Nephron progenitor cell (in vitro differentiated cells): ENCODE data around the gene ASIC3.

Source experiments
- DNase-seq: peaks from one replicate; pipeline ENCODE4 v3.0.0; 2021
- H3K27ac Mint-ChIP-seq: 2 replicates; pipeline ENCODE4 v1.8.0; 2021; ENCODE audit warnings: mild to moderate bottlenecking, moderate library complexity, mixed read lengths
- H3K27me3 Mint-ChIP-seq: 2 replicates; pipeline ENCODE4 v1.8.0; 2021; ENCODE audit warnings: mild to moderate bottlenecking, low read depth, mixed read lengths; ENCODE audit not compliant: poor library complexity
- H3K36me3 Mint-ChIP-seq: 2 replicates; pipeline ENCODE4 v1.8.0; 2021; ENCODE audit warnings: low read depth, mixed read lengths
- H3K4me1 Mint-ChIP-seq: 2 replicates; pipeline ENCODE4 v1.8.0; 2021; ENCODE audit warnings: mixed read lengths
- H3K4me3 Mint-ChIP-seq: 2 replicates; pipeline ENCODE4 v1.8.0; 2021; ENCODE audit warnings: mild to moderate bottlenecking, moderate library complexity, mixed read lengths
- H3K9me3 Mint-ChIP-seq: 2 replicates; pipeline ENCODE4 v1.8.0; 2021; ENCODE audit warnings: mild to moderate bottlenecking, moderate library complexity, mixed read lengths
- CTCF ChIP-seq: fragments of 200-600 bp; sonication (generic); IDR thresholded peaks from 2 replicates; pipeline ENCODE4 v1.5.0; 2021; ENCODE audit warnings: antibody characterized with exemption

ASIC3 gene

GRCh38 chr7:151081170-151082101, 33.1 kb downstream of the ASIC3 start:
- H3K27me3 Mint-ChIP-seq: no peaks in the 10 kb centered on the region
- no peak for TF ChIP-seq CTCF
- H3K27ac Mint-ChIP-seq: no peak overlapping the region
- H3K4me1 Mint-ChIP-seq: peaks cover 55% of the 10 kb centered on the region
- no peaks in the 10 kb centered on the region for H3K36me3 Mint-ChIP-seq
- DNase-seq: no peak
- H3K9me3 Mint-ChIP-seq: no peaks in the 10 kb centered on the region
- H3K4me3 Mint-ChIP-seq: peak overlapping the region; percentile 89

DNA sequence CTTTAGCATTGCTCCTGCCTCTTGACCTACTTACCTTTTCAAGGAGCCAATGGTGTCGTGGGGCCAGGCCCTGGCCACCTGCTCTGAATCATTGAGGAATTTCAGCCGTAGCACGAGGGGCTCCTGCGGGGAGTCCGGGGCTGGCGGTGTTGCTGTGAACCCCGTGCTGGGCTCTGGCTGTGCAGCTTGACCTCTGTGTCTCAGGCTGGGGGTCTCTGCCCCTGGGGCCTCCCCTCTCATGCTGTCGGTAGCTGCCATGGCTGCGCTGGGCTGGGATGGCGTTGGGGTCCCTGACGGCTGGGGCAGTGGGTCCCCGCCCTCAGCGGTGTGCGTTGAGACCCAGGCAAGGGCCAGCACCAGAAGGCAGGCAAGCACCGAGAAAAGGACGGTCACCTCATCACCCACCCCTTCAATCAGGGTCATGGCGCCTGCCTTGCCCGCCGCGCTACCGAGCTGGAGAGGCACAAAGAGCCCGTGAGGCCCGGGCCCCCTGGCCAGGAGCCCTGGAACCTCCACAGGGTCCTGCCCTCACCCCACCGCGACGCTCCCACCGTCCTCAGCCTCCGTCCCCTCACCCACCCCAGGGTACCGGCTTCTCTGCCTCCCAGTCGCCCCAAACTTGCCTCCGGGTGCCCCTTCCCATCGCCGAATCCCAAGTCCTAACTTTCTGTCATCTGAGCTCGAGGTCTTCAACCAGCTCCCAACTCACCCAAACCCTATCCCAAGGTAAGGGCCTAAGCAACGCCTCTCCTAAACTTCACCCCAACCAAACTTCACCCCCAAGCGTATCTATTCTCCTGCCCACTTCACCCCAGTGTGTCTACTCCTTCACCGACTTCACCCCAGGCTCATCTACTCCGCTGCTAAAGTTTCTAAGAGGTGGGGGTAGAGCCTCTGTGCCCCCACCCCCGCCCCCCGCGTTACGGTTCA, 34.1 kb downstream of the ASIC3 start:
- H3K4me1 Mint-ChIP-seq: peaks cover 55% of the 10 kb centered on the region
- peak overlapping the region; percentile 89 for H3K4me3 Mint-ChIP-seq
- no peak for TF ChIP-seq CTCF
- no peaks in the 10 kb centered on the region for H3K36me3 Mint-ChIP-seq
- H3K27ac Mint-ChIP-seq: no peak overlapping the region
- H3K27me3 Mint-ChIP-seq: no peaks in the 10 kb centered on the region
- H3K9me3 Mint-ChIP-seq: no peaks in the 10 kb centered on the region
- no peak for DNase-seq

DNA sequence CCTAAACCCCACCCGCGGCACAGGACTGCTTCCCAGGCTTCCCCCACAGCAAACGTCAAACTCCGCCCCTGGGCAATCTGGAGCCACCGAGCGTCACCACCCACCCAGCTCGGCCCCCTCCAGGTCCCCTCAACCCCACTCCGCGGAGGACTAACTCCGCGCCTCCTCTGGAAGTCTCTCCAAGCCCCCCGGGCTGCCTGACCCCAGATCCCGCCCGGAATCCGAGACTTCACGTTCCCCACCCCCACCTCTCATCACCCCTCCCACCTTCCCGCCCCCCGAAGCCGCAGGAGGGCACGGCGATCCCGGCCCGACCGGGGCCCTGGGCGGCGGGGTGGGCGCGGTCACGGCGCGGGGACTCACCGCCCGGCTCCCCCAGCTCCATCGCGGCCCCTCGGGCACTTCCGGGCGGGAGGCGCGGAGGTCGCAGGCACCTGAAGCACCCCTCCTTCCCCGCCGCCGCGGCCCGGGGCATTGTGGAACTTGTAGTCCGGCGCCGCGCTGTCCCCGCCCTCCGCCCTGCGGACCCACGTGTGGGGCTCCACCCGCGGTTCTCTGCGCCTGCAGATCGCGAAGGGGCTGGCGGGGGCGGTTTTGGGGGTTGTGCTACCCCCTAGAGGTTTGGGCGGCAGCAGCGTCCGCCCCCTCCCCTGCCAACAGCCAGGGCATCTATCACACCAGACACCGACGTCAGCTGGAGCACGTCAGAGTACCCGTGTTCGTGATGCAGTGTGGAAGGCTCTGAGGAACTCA, 34.9 kb downstream of the ASIC3 start, which contains the start of gene TMUB1:
Gene TMUB1 (minus strand): TSS at position 423 of the 753 bp plus-strand sequence. CDS start 930 bp downstream, outside the sequence.
- H3K9me3 Mint-ChIP-seq: no peaks in the 10 kb centered on the region
- DNase-seq: peak; percentile 80
- H3K27me3 Mint-ChIP-seq: peaks cover 3% of the 10 kb centered on the region
- H3K4me1 Mint-ChIP-seq: peaks cover 54% of the 10 kb centered on the region
- TF ChIP-seq CTCF: no peak
- peak within 1 kb of the TSS; percentile 89 for H3K4me3 Mint-ChIP-seq
- H3K36me3 Mint-ChIP-seq: no peaks in the 10 kb centered on the region
- H3K27ac Mint-ChIP-seq: no peak within 1 kb of the TSS

DNA sequence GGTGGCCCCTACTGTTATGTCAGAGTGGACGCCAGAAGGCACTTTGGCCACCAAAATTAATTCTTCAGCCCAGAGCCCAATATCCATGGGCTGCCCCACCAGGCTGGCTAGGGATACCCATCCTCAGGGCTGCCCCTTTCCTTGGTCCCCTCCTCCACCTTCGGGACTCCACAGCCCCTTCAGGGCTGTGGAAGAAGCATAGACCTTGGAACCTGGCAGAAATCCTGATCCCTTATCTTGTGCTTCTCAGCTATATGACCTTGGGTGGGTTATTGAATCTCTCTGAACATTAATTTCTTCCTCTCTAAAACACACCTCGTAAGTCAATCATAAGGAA, 35.5 kb downstream of the ASIC3 start:
- Mint-ChIP-seq H3K4me3 (peak overlapping the region; percentile 73), H3K27me3 (peaks cover 4% of the 10 kb centered on the region), H3K9me3 (no peaks in the 10 kb centered on the region), H3K27ac (no peak overlapping the region), H3K4me1 (peaks cover 55% of the 10 kb centered on the region), H3K36me3 (no peaks in the 10 kb centered on the region)
- no peak for TF ChIP-seq CTCF
- DNase-seq: no peak

- Mint-ChIP-seq H3K36me3 (no peaks in the 10 kb centered on the region), H3K4me3 (peak overlapping the region; percentile 85), H3K4me1 (peaks cover 55% of the 10 kb centered on the region), H3K9me3 (no peaks in the 10 kb centered on the region), H3K27ac (peak overlapping the region; percentile 12), H3K27me3 (peaks cover 4% of the 10 kb centered on the region)
- DNase-seq: no peak
- TF ChIP-seq CTCF: no peak
Observed at GRCh38 chr7:151085329-151085690, 37.0 kb downstream of the ASIC3 start.
